ENCODE results near the gene PTCH2. TPM values are rescaled to one million over a fixed set of nuclear protein-coding genes. Genes with fewer than 3 reads are reported as not detected.
"Not testable (repeated sequence)": the region's sequence is repeated elsewhere in the genome, so short reads cannot be mapped to it uniquely, and the experiment has no call there.

Gene PTCH2
- total RNA-seq, 1 donor from 2014 or later: 1.5 TPM

DNA sequence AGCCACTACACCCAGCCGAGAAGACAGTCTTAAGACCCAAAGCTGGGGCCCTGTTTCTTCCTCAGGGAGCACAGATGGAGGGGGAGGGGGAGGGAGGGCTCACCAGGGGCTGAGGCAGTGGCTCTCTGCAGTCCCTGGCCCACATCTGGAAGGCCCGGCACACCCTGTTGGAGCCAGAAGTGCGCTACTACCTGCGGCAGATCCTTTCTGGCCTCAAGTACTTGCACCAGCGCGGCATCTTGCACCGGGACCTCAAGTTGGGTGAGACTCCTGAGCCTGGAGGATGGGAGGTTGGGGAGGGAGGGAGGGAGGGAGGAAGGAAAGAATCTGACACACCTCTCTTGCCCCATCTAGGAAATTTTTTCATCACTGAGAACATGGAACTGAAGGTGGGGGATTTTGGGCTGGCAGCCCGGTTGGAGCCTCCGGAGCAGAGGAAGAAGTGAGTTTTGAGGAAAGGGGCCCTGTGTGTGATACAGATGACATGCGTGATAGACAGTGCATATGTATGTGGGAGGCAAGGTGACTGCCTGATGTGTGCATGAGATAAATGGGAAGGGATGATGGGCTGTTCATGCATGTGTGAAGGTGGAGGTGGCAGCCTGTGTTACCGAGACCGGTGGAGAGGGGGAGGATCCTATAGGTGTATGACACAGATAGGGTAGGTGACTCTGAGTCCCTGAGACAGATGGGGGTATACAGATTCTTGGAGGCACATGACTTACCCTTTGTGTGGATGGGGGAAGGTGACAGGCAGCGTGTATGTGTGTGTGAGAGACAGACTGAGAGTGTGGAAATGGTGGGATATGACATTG lies 41.4 kb downstream of the PTCH2 start:
- DNase-seq (ENCODE audit: low spot score): no peak

DNA sequence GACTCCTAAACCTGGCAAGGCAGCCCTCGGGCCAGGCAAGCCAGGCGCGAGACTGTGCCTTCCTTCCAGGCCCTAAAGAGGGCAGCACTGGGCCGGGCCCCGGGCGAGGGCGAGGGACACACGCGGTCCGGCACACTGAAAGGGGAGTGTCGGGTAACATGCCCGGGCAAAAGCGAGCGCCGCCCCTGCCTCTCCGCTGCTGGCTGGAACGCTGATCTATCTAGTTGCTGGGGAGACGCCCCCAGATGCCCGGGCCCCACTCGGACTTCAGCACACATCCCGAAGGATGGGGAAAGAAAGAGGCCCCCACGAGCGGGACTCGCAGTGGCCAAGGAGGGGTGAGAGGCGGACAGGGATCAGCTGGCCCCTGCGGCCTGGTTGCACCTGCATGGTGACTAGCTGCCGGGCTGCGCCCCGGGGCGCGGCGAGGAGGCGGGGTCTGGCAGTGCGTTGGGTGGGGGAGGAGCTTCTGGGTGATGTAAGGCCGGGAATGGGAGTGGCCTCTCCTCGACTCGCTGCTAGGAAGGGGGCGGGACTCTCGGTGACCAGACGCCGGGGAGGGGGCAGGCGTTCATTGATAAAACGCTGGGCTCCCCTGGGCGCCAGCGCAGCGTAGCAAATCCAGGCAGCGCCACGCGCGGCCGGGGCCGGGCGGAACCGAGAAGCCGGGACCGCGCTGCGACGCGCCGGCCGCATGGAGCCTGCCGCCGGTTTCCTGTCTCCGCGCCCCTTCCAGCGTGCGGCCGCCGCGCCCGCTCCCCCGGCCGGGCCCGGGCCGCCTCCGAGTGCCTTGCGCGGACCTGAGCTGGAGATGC lies 43.1 kb downstream of the PTCH2 start, which contains the start of gene PLK3:
TSS of gene PLK3 (plus strand) at position 608 of the 815 bp plus-strand sequence. CDS start at position 695, 87 bp downstream.
- peak; percentile 99 for DNase-seq (ENCODE audit: low spot score)

DNA sequence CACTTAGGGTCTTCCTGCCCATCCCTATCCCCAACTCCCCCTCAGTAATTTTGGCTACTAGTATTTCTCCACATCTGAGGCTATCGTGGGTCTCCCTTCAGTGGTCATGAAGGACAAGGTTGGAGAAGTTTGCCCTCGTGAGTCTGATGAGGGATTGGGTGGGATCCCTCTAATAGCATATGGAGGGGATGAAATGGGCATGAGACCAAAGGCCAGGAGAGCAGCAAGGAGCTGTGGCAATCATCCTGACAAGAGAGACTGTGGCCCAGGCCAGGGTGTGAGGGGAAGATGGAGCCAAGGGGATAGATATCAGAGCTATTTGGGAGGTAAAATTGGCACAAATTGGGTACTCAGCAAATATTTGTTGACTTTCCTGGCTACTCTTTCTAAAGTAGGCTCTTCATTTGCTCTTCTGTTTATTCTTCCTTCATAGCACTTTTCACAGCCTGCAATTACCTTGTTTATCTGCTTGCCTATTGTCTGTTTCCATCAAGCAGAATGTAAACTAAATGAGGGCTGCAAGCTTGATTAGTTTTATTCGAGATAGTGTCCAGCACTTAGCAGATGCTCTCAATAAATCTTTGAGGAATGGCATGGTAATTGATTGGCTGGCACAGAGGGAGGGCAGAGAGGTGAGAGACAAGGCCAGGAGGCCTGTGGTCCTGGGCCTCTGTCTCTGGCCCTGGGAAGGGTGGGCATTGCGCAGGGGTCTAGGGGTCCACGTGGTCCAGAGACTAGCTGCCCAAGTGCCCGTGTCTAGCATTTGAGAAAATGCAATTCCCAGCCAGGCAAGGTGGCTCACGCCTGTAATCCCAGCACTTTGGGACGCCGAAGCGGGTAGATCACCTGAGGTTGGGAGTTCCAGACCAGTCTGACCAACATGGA lies 44.3 kb downstream of the PTCH2 start:
- no peak for DNase-seq (ENCODE audit: low spot score)

DNA sequence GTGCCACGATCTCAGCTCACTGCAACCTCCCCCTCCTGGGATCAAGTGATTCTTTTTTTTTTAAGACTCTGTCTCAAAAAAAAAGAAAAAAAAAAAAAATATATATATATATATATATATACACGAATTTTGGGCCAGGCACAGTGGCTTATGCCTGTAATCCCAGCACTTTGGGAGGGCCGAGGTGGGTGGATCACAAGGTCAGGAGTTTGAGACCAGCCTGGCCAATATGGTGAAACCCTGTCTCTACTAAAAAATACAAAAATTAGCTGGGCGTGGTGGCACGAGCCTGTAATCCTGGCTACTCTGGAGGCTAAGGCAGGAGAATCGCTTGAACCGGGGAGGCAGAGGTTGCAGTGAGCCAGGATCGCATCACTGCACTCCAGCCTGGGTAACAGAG lies 45.2 kb downstream of the PTCH2 start:
- DNase-seq (ENCODE audit: low spot score): not testable (repeated sequence)

DNA sequence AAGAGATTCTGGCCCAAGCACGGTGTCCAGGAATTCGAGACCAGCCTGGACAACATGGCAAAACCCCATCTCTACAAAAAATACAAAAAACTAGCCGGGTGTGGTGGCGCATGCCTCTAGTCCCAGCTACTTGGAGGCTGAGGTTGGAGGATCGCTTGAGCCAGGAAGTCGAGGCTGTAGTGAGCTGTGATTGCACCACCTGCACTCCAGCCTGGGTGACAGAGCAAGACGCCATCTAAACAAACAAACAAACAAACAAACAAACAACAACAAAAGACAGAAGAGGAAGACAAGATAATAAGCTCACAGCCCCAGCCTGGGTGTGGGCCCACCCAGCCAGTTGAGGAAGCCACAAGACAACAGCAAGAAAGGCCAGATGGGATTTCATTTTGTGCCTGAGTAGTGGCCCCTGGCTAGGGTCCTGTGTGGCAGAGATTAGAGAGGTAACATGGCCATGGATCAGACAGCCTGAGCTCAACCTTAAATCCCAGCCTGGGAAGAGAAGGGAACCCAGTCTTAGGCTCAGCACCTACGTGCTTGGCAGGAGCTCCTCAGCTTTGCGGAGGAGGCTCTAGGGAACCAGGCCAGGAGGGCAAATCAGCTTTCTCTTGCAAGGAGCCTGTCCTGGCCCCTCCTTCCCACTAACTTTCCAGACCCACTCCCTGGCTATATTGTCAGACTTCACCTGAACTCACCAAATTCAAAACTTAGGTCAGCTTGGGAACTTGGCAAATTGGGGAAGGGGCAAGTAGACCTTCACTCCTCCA lies 50.1 kb downstream of the PTCH2 start:
- no peak for DNase-seq (ENCODE audit: low spot score)

DNA sequence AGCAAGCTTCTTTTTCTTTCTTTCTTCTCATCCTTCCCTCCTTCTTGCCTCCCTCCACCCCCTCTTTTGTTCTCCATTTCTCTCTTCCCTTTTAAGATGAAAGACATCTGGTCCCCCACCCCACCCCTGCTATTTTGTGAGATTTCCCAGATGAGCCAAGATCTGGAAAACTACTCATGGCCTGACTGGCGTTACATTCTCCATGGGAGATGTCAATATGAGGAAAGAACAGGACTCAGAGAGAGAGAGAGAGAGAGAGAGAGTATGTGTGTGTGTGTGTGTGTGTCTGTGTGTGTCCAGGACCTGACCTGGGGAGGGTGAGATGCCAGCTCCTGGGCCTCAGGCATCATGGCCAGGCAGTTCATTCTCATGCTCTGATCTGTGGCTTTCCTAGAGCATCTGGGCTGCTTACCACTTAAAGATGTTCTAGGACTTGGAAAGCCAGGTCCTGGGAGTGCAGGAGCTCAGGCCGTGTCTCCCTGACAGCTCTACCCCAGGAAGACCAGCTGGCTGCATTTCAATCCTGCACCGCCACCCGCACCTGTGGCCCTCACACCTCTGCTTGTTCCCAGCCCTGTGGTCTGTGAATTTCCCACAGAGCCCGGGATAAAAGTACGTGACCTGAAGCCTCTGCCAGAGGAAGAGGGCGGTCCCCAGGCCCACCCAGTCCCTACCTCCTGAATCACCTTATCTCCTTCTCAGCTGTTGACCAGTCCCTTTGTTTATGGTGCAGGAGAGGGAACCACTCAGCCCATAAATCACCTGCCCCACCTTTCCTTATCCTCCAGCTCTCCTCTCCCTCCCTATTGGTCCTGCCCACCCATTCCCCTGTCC lies 51.9 kb downstream of the PTCH2 start:
- DNase-seq (ENCODE audit: low spot score): no peak

DNA sequence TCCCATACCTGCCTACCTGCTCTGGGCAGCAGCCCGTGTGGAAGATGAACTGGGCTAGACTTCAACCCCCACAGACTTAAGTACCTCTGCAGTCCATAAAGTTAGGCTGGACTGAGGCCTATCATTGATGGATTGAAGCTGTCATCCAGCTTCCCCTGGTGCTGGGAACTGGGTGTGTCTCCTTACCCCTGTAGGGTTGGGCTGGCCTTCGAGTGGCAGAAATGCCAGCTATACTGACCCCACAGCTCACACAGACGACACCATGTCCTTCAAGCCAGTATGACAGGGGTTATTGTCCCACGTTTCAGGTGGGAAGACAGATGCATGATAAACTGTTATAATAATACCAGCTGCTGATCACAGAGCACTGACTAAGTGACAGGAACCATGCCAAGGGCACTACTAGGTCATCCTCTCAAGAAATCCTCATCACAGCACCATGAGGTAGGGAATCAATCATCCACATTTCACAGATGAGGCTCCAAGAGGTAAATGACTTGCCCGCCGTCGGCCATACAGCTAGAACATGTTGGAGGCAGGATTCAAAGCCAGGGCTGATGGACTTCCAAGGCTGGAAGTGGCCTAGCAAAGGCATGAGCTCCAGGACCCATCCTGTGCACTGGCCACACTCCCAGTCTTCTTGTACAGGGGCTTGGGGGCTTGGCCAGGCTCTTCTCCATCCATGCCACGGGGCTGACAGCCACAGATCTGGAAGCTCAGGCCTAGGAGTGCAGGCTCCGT lies 54.8 kb downstream of the PTCH2 start, which contains the start of gene BEST4:
TSS of gene BEST4 (minus strand) at position 51 of the 741 bp plus-strand sequence. CDS start 465 bp downstream, outside the sequence.
- DNase-seq (ENCODE audit: low spot score): no peak

DNA sequence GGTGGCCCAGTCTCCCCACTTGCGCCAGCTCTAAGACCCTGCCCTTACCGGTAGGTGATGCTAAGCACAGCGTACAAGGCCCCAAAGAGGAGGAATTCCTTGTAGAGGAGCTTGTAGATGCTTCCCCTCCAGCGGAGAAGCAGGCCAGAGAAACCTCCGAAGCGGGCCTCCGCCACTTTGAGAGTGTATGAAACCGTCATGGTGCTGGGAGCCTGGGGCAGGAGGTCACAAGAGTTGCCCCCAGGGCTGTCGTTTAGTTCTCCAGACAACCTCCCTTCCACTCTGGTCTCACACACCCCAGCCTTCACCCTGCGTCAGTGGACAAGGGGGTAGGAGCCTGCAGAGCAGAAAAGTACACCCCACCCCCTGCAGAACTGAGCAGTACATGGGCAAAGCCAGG lies 55.5 kb downstream of the PTCH2 start:
- no peak for DNase-seq (ENCODE audit: low spot score)

DNA sequence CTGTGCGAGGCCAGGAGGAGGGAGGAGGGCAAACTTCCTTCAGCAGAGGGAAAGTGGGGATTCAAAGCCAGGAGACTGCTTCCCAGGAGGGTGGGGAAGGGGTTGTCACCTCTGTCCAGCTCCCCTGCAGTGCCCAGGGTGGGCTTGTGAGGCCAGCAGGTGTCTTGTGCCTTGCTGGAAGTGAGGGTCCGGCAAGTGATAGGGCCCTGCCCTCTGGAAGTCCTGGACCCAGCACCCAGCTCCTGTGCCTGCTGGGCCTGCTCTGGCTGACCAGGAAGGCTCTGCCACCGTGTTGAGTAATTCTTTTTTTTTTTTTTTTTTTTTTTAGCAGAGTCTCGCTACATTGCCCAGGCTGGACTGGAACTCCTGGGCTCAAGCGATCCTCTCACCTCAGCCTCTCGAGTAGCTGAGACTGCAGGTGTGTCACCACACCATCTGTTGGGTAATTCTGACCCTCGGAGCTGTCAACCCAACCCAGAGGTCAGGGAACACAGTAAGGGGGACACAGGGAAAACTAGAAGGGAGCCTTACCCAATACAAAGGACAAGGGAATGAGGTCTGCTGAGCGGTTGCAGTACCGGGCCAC lies 56.1 kb downstream of the PTCH2 start:
- DNase-seq (ENCODE audit: low spot score): no peak

DNA sequence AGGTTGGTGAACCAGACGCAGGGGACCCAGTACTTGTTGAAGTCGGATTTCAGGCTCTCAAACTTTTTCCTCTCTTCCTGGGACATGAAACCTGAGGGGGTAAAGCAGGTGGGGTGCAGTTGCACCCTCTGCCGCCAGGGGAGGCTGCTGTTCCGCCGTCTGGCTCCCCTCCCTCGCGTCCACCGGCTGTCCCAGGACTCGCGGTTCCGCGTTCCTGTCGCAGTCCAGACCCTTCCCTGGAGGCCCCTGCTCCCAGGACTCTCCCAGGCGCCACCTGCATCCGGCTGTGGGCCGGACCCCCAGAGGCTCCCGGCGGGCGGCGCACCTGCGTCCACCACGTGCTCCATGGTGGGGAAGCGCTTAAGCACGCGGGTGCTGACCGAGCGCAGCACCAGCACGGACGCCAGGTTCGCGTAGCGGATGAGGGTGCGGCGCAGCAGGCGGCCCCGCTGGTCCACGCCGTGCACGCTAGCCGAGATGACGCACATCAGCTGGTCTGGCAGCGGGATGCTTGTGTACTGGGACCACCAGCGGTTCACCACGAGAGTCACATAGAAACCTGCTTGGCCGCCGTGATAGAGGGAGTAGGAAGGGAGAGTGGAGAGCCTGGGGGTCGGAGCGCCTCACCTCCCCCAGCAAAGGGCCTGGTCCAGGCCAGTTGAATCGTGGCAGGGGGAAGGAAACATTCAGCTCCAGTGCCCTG lies 56.8 kb downstream of the PTCH2 start:
- peak; percentile 80 for DNase-seq (ENCODE audit: low spot score)

DNA sequence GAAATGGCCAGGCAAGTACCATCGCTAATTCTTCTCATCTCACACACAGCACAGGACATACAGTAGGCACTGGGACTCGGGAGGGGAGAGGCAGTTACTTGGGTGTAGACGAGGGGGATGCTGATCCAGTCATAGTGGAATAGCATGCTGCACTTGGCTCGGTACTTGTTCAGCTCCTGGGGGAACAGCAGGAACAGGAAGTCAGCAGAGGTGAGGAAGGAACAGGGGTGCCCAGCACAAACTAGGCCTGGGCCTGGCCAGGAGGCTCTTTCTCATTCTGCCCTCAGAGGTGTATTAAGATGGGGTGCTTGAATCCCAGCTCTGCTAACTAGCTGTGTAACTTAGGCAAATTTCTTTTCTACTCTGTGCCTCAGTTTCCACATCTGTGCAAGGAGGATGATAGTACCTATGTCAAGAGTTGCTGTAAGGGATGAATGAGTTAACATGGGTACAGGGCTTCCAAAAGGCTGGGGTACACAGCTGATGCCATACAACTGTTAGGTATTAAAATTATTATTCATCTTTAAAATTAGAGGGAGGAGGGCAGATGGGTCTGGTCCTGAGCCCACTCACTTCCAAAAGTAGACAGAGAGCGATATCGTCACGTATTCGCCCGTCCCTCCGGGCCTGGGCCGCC lies 57.4 kb downstream of the PTCH2 start:
- DNase-seq (ENCODE audit: low spot score): no peak

DNA sequence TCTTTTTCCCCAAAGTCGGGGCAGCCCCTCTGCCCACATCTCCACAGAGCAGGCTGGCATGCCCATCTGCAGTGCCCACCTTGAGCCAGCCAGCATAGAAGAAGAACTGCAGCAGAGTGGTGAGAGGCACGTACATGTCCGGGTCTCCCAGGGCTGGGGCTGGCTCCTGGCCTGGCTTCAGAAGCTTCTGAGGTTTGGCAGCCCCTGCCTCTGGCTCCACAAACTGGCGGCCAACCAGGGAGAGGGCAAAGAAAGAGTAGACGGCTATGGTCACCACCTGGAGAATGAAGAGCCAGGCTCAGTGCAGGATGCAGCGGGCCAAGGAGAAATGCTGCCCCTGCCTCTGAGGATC lies 58.0 kb downstream of the PTCH2 start:
- DNase-seq (ENCODE audit: low spot score): no peak

DNA sequence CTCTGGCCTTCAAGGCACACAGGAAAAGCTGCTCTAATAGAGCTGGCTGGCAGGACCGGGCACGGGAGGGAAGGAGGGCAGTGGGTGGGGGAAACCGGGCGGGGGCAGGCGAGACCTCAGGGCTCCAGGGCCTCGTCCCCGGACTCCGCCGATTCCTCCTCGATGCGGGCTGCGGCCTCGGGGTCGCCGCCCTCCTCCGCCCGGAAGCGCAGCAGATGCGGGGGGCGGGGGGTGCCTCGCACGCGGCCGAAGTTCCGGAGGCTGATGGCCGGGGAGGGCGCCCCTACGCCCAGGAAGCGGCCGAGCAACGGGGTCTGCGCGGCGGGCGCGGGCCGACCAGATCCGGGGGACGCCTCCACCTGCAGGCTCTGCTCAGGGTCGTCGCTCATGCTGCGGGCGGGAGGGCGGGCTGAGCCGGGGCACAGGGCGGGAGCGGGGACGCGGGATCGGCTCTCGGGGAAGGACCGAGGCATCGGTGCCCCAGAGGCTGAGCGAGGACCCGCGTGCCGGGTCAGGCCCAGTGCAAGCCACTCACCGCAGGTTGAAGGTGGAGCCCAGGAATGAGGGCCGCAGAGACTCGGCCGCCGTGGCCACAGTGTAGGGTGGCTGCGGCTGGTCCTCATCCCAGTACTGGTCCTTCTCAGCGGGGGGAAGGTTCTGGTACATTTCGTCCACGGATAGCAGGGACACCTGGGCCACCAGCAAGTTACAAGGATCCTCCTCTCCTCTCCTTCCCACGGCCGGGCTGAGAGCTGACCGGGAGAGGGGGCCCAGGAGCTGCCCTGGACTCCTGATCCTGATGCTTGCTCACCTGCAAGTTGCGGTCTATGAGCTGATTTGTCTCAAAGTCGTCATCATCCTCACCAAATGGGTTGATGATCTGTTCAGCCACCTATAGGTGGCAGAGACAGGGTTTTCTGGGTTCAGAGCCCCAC lies 58.7 kb downstream of the PTCH2 start:
- no peak for DNase-seq (ENCODE audit: low spot score)

DNA sequence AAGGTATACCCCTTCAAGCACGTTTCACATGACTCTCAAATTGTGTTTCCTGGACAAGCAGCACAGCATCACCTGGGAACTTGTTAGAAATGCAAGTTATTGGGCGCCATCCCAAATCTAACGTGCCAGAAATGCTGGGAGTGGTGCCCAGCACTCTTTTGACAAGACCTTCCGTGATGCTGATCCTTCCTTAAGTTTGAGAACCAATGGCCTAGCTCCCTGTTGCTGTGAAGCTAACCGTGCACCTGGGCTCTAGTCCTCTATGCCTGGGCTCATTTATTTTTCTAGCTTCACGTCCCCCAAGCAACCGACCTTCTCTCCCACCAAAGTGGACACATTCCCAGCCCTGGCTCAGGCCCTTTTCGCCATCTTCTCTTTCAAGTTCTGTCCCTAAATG lies 59.4 kb downstream of the PTCH2 start:
- no peak for DNase-seq (ENCODE audit: low spot score)

DNA sequence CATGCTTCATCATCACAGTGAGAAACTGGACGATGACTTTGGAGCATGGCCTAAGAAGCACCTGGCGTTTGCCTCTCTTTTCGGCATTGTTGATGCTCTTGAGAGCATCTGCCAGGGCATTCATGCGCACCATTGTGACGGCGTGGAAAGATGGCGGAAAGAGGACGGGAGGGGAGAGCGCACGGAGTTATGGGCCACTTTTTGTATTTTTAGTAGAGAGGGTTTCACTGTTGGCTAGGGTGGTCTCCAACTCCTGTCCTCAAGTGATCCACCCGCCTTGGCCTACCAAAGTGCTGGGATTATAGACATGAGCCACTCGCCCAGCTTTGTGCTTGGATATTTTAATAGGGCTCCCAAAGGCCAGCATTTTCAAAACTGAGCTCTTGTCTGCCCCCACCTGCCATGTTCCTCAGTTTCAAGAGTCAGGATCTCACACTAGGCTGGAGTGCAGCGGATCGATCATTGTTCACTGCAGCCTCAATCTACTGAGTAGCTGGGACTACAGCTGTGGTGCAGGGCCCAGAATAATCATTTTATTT lies 62.4 kb downstream of the PTCH2 start:
- no peak for DNase-seq (ENCODE audit: low spot score)

Measured in ureter (tissue), 1 donor.